VCaP (cell line): ENCODE measurements around the gene MYL3.

ENCODE experiments used
- H3K27ac ChIP-seq: fragments of 450-650 bp; 2 replicates; pipeline ENCODE4 v1.5.1; 2017
- CTCF ChIP-seq: fragments of 450-650 bp; conservative IDR thresholded peaks from 2 replicates; pipeline ENCODE4 v1.5.1; 2017; ENCODE audit warnings: mild to moderate bottlenecking, moderate library complexity

The MYL3 gene

GRCh38 chr3:46845860-46846623, 17.2 kb downstream of the MYL3 start:
- TF ChIP-seq CTCF = peak; percentile 93
- H3K27ac ChIP-seq = peak overlapping the region; percentile 90

DNA sequence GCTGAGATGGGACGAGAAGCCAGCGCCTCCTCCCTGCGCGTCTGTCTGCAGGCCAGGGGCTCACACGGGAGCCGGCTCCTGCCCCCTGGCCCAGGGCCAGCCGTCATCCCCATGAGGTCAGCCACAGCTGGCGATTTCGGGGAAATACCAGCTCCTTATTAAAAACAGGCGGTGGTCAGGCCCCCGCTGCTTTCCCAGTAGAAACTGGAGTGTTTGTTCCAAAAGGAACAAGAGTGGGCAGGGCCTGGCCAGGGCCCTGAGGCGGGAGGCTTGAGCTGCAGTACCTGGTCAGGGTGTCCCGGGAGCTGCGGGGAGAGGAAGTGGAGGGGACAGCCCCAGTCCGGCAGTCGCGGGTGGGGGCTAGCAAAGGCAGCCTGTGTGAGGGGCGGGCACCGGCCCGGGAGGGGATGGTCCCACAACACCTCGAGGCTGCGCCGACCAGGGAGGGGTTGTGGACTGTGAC, 17.8 kb downstream of the MYL3 start:
- H3K27ac ChIP-seq = peak overlapping the region; percentile 90
- TF ChIP-seq CTCF = no peak

DNA sequence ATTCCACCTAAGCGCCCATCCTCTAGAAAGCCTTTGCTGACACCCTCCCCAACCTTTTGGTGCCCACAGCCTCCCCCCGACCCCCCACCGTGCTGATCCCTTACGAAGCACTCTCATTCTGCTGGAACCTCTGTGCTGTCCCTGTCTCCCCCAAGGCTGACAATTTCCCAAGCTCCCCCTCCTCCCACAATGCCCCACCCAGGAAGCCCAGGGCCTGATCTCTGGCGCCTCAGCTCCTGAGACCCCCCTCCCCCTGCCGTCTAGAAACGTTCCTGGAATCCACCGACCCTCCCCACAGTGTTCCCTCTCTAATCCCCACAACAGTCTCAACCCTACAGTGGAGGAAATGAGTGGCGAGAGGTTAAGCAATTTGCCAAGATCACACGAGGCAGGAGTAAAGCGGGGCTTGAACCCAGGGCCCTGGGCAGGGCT, 18.3 kb downstream of the MYL3 start:
- peak overlapping the region; percentile 90 for H3K27ac ChIP-seq
- no peak for TF ChIP-seq CTCF

DNA sequence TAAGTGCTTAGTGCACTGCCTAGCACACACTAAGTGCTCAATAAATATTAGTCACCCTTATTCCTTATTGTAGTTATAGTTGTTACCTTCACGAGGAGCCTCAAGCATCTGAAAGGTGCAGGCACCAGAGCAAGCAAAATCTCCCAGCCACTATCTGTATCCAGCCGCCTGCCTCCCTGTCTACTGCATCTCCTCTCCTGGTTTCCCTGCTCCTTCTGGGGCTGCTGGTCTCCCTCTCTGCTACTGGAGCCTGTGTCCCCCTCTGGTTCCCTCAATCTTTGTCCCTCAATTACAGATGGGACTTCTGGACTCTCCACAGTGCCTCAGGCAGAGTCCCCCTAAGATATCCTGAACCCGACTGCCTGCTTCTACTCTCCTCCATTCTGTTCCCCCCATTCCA, 18.8 kb downstream of the MYL3 start:
- H3K27ac ChIP-seq = no peak overlapping the region
- no peak for TF ChIP-seq CTCF

DNA sequence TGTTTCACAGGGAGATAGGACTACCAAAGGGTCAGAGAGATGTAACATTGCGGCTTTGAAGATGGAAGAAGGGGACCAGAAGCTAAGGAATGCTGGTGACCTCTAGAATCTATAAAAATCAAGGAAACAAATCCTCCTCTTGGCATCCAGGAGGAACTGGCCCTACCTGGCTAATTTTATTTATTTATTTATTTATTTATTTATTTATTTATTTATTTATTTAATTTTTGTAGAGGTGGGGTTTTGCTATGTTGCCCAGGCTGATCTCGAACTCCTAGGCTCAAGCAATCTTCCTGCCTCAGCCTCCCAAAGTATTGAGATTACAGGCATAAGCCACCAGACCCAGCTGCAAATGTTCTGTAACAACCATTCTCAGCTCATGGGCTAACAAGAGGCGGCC, 19.7 kb downstream of the MYL3 start:
- no peak overlapping the region for H3K27ac ChIP-seq
- no peak for TF ChIP-seq CTCF

- no peak overlapping the region for H3K27ac ChIP-seq
- no peak for TF ChIP-seq CTCF
Measured at GRCh38 chr3:46840491-46840890, 22.8 kb downstream of the MYL3 start.

DNA sequence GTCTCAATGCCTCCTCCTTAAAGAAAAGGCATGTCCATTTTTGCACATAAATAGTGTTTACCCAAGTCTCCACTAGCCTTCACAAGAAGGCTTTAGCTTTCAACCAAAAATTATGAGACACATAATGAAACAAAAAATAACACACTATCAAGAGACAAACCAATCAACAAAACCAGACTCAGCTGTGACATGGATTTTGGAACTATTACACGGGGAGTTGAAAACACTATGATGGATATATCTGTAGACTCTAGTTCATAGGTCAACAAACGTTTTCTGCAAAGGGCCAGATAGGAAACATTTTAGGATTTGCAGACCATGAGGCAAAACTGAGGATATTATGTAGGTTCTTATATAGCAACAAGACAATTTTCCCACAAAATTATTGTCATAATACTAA, 24.9 kb downstream of the MYL3 start:
- no peak overlapping the region for H3K27ac ChIP-seq
- no peak for TF ChIP-seq CTCF
